Mucosa of descending colon (tissue), 3 donors: ENCODE data around the gene C11orf21. TPM values are rescaled to one million over a fixed set of nuclear protein-coding genes. Genes with fewer than 3 reads are reported as not detected.
A peak's percentile ranks its signal among the peaks of the same experiment; 100 is the strongest.

ENCODE experiments used
- ATAC-seq: fragments of 200-7000 bp; cut with Tn5 transposase; one replicate; pipeline ENCODE4 v1.9.1; 2020; ENCODE audit warnings: mild to moderate bottlenecking, moderate library complexity
- DNase-seq, 3 donors: peaks; one replicate each; pipeline ENCODE4 v3.0.0-alpha.2; 2020
- H3K36me3 ChIP-seq: fragments of 200-600 bp; one replicate; pipeline ENCODE4 v1.8.0; 2021; ENCODE audit warnings: low read depth, mild to moderate bottlenecking
- H3K4me1 ChIP-seq: fragments of 200-600 bp; one replicate; pipeline ENCODE4 v1.8.0; 2021; ENCODE audit warnings: low read depth, mild to moderate bottlenecking
- H3K4me3 ChIP-seq: fragments of 200-600 bp; one replicate; pipeline ENCODE4 v1.8.0; 2021; ENCODE audit warnings: mild to moderate bottlenecking
- H3K9me3 ChIP-seq: fragments of 200-600 bp; one replicate; pipeline ENCODE4 v1.8.0; 2021; ENCODE audit warnings: mild to moderate bottlenecking
- CTCF ChIP-seq: fragments of 200-600 bp; IDR thresholded peaks from one replicate; pipeline ENCODE4 v1.8.0; 2022; ENCODE audit warnings: antibody characterized with exemption, mild to moderate bottlenecking
- intact Hi-C, 2 donors: fragments of 100-400 bp; cut with DNase I in 1 of 2; cut with micrococcal nuclease in 1 of 2; formaldehyde crosslinking; loops; one replicate each; pipeline versions ENCODE4 v1.11.0 to v1.11.1; 2022; cut with DNase I, micrococcal nuclease
- long read RNA-seq, 2 donors: library from polyadenylated mRNA; unstranded; transcript quantifications; one replicate each; pipeline ENCODE4 v2.0.0, GENCODE V29; 2019 to 2021
- total RNA-seq, 3 donors: library from RNA; stranded (reverse); fragmentation: NEBNext Ultra II Directional in 2 of 3; extraction: Animal tissue kit (Norgen Biotek cat#: 25700) in 2 of 3; gene quantifications; one replicate each; pipeline versions ENCODE4 v1.2.1 to v1.2.4, GENCODE V29; 2021 to 2023
- donor health status: DM: no; HTN: no; CAD: no; lungs with moderate emphysema.
- donor health status: DM: no; HTN: no; CAD: no.
- donor health status: DM: no; HTN: yes; CAD: no.

C11orf21 gene
- total RNA-seq = 1 to 10 TPM in 2 of 3 donors, under 1 TPM in 1; 0.35 to 2.3 (median 1.9) TPM
- long read RNA-seq, donor 1, partial matches to known transcripts = 0 of 1 reads
- long read RNA-seq, donor 1, other reads (novel, unspliced or antisense) = 1 of 1 reads
- long read RNA-seq, donor 2 = 0 reads

- Histone ChIP-seq H3K36me3 (no peaks in the 10 kb centered on the region), H3K9me3 (no peaks in the 10 kb centered on the region), H3K4me1 (peaks cover 4% of the 10 kb centered on the region), H3K4me3 (no peak within 1 kb of the TSS)
- no peak for TF ChIP-seq CTCF
- DNase-seq (peak in 2 of 3 donors; percentile 60 to 87), ATAC-seq (peak; percentile 61)
- intact Hi-C loops = loop anchor here in 1 of 2 donors (5.0 kb wide), 1 partner anchor 121 kb away; no protein-coding TSS in a partner anchor
Measured at GRCh38 chr11:2301631-2302305, at the start of gene C11orf21, which contains the start of gene TSPAN32. C11orf21 (minus strand) TSS chr11:2301918; CDS start chr11:2301808, 110 bp downstream. TSPAN32 (plus strand) TSS chr11:2302013; CDS start chr11:2302150, 137 bp downstream.

GRCh38 chr11:2348986-2349385 is 47.3 kb upstream of the C11orf21 start:
- no peaks in the 10 kb centered on the region for H3K36me3 ChIP-seq
- ATAC-seq (no peak), DNase-seq (no peak)
- intact Hi-C loops = no loop called here
- H3K4me1 ChIP-seq = no peaks in the 10 kb centered on the region
- no peak for TF ChIP-seq CTCF
- peaks cover 7% of the 10 kb centered on the region for H3K9me3 ChIP-seq
- H3K4me3 ChIP-seq = no peak overlapping the region

GRCh38 chr11:2347308-2347830 is 45.7 kb upstream of the C11orf21 start:
- Histone ChIP-seq H3K4me3 (no peak overlapping the region), H3K9me3 (peaks cover 7% of the 10 kb centered on the region), H3K36me3 (no peaks in the 10 kb centered on the region), H3K4me1 (no peaks in the 10 kb centered on the region)
- no peak for ATAC-seq
- DNase-seq = no peak
- intact Hi-C loops = no loop called here
- TF ChIP-seq CTCF = no peak

GRCh38 chr11:2346586-2347307 is 45.0 kb upstream of the C11orf21 start:
- no peak for ATAC-seq
- intact Hi-C loops = no loop called here

GRCh38 chr11:2346014-2346413 is 44.3 kb upstream of the C11orf21 start:
- no peak for DNase-seq
- TF ChIP-seq CTCF = no peak
- Histone ChIP-seq H3K9me3 (peaks cover 7% of the 10 kb centered on the region), H3K36me3 (no peaks in the 10 kb centered on the region), H3K4me1 (no peaks in the 10 kb centered on the region), H3K4me3 (no peak overlapping the region)
- intact Hi-C loops = no loop called here
- ATAC-seq = no peak

More at GRCh38 chr11:2346586-2347307, 45.0 kb upstream of the C11orf21 start:
- Histone ChIP-seq H3K9me3 (peaks cover 7% of the 10 kb centered on the region), H3K36me3 (no peaks in the 10 kb centered on the region), H3K4me3 (no peak overlapping the region), H3K4me1 (no peaks in the 10 kb centered on the region)
- TF ChIP-seq CTCF = no peak
- no peak for DNase-seq
